Kidney (tissue), 14 donors: ENCODE measurements around the gene LAMTOR1. TPM values are rescaled to one million over a fixed set of nuclear protein-coding genes. Genes with fewer than 3 reads are reported as not detected.

Experiments
- DNase-seq, 5 donors: peaks; one replicate each; pipeline ENCODE4 v3.0.0-alpha.2; 2013 to 2020
- FAIRE-seq: peaks from 2 replicates; lab custom pipeline; 2012; peaks lifted over from hg19 to GRCh38; lab: Jason Lieb, UNC
- H3K27ac ChIP-seq, 2 donors: one replicate each; pipeline ENCODE4 v1.7.0; 2013; ENCODE audit warnings: low read depth in 2 of 2, low read length in 2 of 2, inconsistent platforms in 1 of 2
- H3K27me3 ChIP-seq: one replicate; pipeline ENCODE4 v1.7.1; 2013; ENCODE audit warnings: low read length, inconsistent platforms; ENCODE audit not compliant: control insufficient read depth, insufficient read depth
- H3K36me3 ChIP-seq, 3 donors: one replicate each; pipeline versions ENCODE4 v1.7.0 to v1.7.1; 2013; ENCODE audit warnings: low read length in 3 of 3, control low read depth in 1 of 3, inconsistent platforms in 1 of 3; ENCODE audit not compliant: insufficient read depth in 3 of 3, control insufficient read depth in 2 of 3
- H3K4me1 ChIP-seq, 3 donors: one replicate each; pipeline versions ENCODE4 v1.7.0 to v1.7.1; 2013; ENCODE audit warnings: low read length in 3 of 3, inconsistent platforms in 1 of 3, low read depth in 1 of 3; ENCODE audit not compliant: control insufficient read depth in 2 of 3, insufficient read depth in 2 of 3
- H3K4me3 ChIP-seq, 3 donors: one replicate each; pipeline versions ENCODE4 v1.7.0 to v1.8.1; 2013; ENCODE audit warnings: low read length in 3 of 3, control low read depth in 1 of 3, inconsistent platforms in 1 of 3
- H3K9ac ChIP-seq, 3 donors: one replicate each; pipeline versions ENCODE4 v1.7.0 to v1.7.1; 2013; ENCODE audit warnings: low read length in 3 of 3, control low read depth in 1 of 3, inconsistent platforms in 1 of 3
- H3K9me3 ChIP-seq, 3 donors: one replicate each; pipeline versions ENCODE4 v1.7.0 to v1.7.1; 2013; ENCODE audit warnings: low read length in 3 of 3, control low read depth in 1 of 3, inconsistent platforms in 1 of 3; ENCODE audit not compliant: control insufficient read depth in 2 of 3, insufficient read depth in 1 of 3
- intact Hi-C: fragments of 100-400 bp; cut with DNase I; formaldehyde crosslinking; loops from one replicate; pipeline ENCODE4 v1.11.1; 2022
- polyA plus RNA-seq: library from polyadenylated mRNA; stranded (reverse); fragments of 350-450 nt; fragmentation: Illumina TruSeq; extraction: RNeasy Lipid Tissue Mini Kit (QIAGEN cat#74804); gene quantifications from one replicate; pipeline ENCODE4 v1.2.3, GENCODE V29; 2014; ENCODE audit warnings: low read depth, low replicate concordance; ENCODE audit not compliant: insufficient read depth
- total RNA-seq: library from RNA; stranded (reverse); fragmentation: NEBNext Ultra II Directional; extraction: Animal tissue kit (Norgen Biotek cat#: 25700); gene quantifications from one replicate; pipeline ENCODE4 v1.2.1, GENCODE V29; 2021
- TF ChIP-seq, protein P1 (sequence below): IDR thresholded peaks from 3 replicates; pipeline ENCODE4 v1.5.1; 2012; ENCODE audit warnings: mild to moderate bottlenecking, moderate library complexity, borderline replicate concordance; ENCODE audit not compliant: insufficient read depth; ENCODE audit errors: extremely low read depth
- donor health status: control.
- donor health status: control.
- donor health status: control.
- donor health status: control.
- donor health status: control.
- donor health status: DM: yes; HTN: yes; CAD: no.
- donor health status: Normal renal cell carcinoma (clear cell type).

LAMTOR1 gene
- total and polyA plus RNA-seq, 2 donors from 2014 or later, result 111 to 189 TPM

DNA sequence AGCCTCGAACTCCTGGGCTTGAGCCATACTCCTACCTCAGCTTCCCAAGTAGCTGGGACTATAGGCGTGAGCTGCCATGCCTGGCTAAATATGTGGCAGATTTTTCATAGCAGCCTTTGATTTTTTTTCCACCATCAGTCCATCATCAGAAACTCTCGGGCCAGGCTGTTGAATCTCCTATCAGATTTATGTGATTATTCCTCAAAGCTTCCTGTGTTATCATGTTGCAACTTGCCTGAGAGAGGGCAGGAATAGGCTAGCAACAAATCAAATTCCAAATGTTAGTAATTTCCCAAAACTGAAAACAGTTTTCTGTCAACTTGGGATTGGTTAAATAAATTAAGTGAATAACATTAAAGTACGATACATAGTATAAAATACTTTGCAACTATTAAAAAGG is 19.0 kb downstream of the LAMTOR1 start:
- intact Hi-C loops, result no loop called here
- H3K9me3 ChIP-seq, result no peaks in the 10 kb centered on the region

DNA sequence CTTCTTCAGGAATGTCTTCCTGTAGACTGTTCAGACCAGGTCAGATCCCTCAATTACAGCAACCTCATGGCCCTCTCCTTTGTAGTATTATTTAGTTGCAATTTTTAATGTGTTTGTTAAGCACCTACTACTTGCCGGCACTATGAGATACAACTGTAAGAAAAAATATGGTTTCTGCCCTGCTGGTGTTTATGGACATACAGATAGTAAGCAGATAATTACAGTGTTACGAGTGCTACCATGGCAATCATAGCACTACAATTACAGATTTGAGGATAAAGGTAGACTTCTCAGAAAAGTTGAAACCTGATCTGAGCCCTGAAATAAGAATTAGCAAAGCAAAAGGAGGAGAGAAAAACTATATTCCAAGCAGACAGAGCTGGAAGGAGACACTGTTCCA is 19.7 kb downstream of the LAMTOR1 start:
- intact Hi-C loops, result no loop called here
- Histone ChIP-seq H3K27ac (no peak overlapping the region), H3K9me3 (no peaks in the 10 kb centered on the region), H3K36me3 (peaks cover 0 to 3% (median 0%) of the 10 kb centered on the region in 3 donors), H3K27me3 (no peaks in the 10 kb centered on the region), H3K9ac (no peak overlapping the region), H3K4me3 (no peak overlapping the region), H3K4me1 (peaks cover 0 to 6% (median 4%) of the 10 kb centered on the region in 3 donors)
- DNase-seq (no peak), FAIRE-seq (no peak)
- TF ChIP-seq, protein P1, sequence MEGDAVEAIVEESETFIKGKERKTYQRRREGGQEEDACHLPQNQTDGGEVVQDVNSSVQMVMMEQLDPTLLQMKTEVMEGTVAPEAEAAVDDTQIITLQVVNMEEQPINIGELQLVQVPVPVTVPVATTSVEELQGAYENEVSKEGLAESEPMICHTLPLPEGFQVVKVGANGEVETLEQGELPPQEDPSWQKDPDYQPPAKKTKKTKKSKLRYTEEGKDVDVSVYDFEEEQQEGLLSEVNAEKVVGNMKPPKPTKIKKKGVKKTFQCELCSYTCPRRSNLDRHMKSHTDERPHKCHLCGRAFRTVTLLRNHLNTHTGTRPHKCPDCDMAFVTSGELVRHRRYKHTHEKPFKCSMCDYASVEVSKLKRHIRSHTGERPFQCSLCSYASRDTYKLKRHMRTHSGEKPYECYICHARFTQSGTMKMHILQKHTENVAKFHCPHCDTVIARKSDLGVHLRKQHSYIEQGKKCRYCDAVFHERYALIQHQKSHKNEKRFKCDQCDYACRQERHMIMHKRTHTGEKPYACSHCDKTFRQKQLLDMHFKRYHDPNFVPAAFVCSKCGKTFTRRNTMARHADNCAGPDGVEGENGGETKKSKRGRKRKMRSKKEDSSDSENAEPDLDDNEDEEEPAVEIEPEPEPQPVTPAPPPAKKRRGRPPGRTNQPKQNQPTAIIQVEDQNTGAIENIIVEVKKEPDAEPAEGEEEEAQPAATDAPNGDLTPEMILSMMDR, result no peak

More for the DNA sequence above, 19.0 kb downstream of the LAMTOR1 start:
- H3K27me3 ChIP-seq, result no peaks in the 10 kb centered on the region
- H3K27ac ChIP-seq, result no peak overlapping the region
- DNase-seq (no peak), FAIRE-seq (no peak)
- H3K4me1 ChIP-seq, result peaks cover 0 to 6% (median 4%) of the 10 kb centered on the region in 3 donors
- H3K4me3 ChIP-seq, result no peak overlapping the region
- peaks cover 0 to 3% (median 0%) of the 10 kb centered on the region in 3 donors for H3K36me3 ChIP-seq
- H3K9ac ChIP-seq, result no peak overlapping the region
- TF ChIP-seq, protein P1, result no peak

DNA sequence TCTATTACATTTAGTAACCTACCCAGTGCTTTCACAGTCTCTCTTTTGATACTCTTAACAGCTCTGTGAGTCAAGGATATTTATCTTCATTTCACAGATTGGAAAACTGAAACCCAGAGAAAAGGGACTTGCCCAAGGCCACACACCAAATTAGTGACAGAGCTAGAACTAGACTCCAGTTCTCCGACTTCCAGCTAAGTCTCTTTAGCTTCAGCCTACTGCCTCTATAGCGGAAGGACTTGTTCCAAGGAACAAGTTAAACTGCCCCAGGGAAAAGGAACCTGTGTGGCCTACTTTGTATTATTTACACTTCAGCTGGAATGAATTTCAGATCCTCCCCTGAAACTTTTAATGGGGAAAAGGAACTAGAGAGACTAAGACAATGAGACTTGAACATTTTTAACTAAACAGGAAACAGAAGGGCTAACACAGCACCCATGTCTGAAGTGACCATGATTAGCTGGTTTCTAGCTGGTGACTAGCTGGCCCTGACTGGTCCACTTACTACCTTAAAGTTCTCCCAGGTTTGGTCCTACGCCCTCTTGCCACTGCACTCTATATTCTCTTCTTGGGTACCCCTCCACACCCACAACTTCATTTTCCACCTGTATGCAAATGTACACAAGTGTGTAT is 21.2 kb downstream of the LAMTOR1 start:
- Histone ChIP-seq H3K4me3 (no peak overlapping the region), H3K9me3 (no peaks in the 10 kb centered on the region), H3K9ac (no peak overlapping the region), H3K4me1 (peaks cover 0 to 6% (median 4%) of the 10 kb centered on the region in 3 donors), H3K36me3 (no peaks in the 10 kb centered on the region), H3K27me3 (no peaks in the 10 kb centered on the region), H3K27ac (peak overlapping the region in 1 of 2 donors; percentile 33)
- intact Hi-C loops, result no loop called here
- TF ChIP-seq, protein P1, result no peak
- DNase-seq, result no peak
- FAIRE-seq, result no peak
